ENCODE measurements around the gene SNUPN.

SNUPN gene

GRCh38 chr15:75647370-75648155, 22.0 kb upstream of the SNUPN start, which contains the start of gene SNX33:
SNX33 (plus strand) TSS chr15:75647912; CDS start chr15:75649103, 1,191 bp downstream.
- peak; percentile 78 for DNase-seq
- Mint-ChIP-seq H3K4me1 (peaks cover 63% of the 10 kb centered on the region), H3K27me3 (ENCODE audit: low read depth, poor library complexity) (peaks cover 23% of the 10 kb centered on the region), H3K9me3 (no peaks in the 10 kb centered on the region), H3K4me3 (peak within 1 kb of the TSS; percentile 96), H3K27ac (peak within 1 kb of the TSS; percentile 99), H3K36me3 (ENCODE audit: low read depth) (peaks cover 24% of the 10 kb centered on the region)
- TF ChIP-seq CTCF (IDR thresholded peaks at IDR 0.05): peak; percentile 43

GRCh38 chr15:75646944-75647364, 21.4 kb upstream of the SNUPN start:
- DNase-seq: peak; percentile 37

GRCh38 chr15:75646112-75646943, 20.8 kb upstream of the SNUPN start:
- no peak for DNase-seq
- Mint-ChIP-seq H3K27ac (peak overlapping the region; percentile 51), H3K4me1 (peaks cover 51% of the 10 kb centered on the region), H3K9me3 (no peaks in the 10 kb centered on the region), H3K27me3 (ENCODE audit: low read depth, poor library complexity) (peaks cover 23% of the 10 kb centered on the region), H3K4me3 (peak overlapping the region; percentile 87), H3K36me3 (ENCODE audit: low read depth) (peaks cover 18% of the 10 kb centered on the region)
- no peak for TF ChIP-seq CTCF (IDR thresholded peaks at IDR 0.05)

More at GRCh38 chr15:75646944-75647364, 21.4 kb upstream of the SNUPN start:
- H3K4me1 Mint-ChIP-seq: peaks cover 57% of the 10 kb centered on the region
- peaks cover 23% of the 10 kb centered on the region for H3K27me3 Mint-ChIP-seq (ENCODE audit: low read depth, poor library complexity)
- peak overlapping the region; percentile 87 for H3K4me3 Mint-ChIP-seq
- no peak for TF ChIP-seq CTCF (IDR thresholded peaks at IDR 0.05)
- no peak overlapping the region for H3K27ac Mint-ChIP-seq
- H3K36me3 Mint-ChIP-seq (ENCODE audit: low read depth): peaks cover 23% of the 10 kb centered on the region
- no peaks in the 10 kb centered on the region for H3K9me3 Mint-ChIP-seq

- Mint-ChIP-seq H3K27ac (no peak overlapping the region), H3K36me3 (ENCODE audit: low read depth) (no peaks in the 10 kb centered on the region), H3K27me3 (ENCODE audit: low read depth, poor library complexity) (peaks cover 23% of the 10 kb centered on the region), H3K4me1 (peaks cover 37% of the 10 kb centered on the region), H3K4me3 (no peak overlapping the region), H3K9me3 (no peaks in the 10 kb centered on the region)
- no peak for DNase-seq
- no peak for TF ChIP-seq CTCF (IDR thresholded peaks at IDR 0.05)
Observed at GRCh38 chr15:75644376-75644775, 18.9 kb upstream of the SNUPN start.

- H3K4me1 Mint-ChIP-seq: peaks cover 47% of the 10 kb centered on the region
- no peaks in the 10 kb centered on the region for H3K9me3 Mint-ChIP-seq
- no peak overlapping the region for H3K27ac Mint-ChIP-seq
Observed at GRCh38 chr15:75641603-75642002, 16.1 kb upstream of the SNUPN start.

More at GRCh38 chr15:75641603-75642002, 16.1 kb upstream of the SNUPN start:
- Mint-ChIP-seq H3K4me3 (no peak overlapping the region), H3K36me3 (ENCODE audit: low read depth) (no peaks in the 10 kb centered on the region), H3K27me3 (ENCODE audit: low read depth, poor library complexity) (peaks cover 21% of the 10 kb centered on the region)
- DNase-seq: no peak
- TF ChIP-seq CTCF (IDR thresholded peaks at IDR 0.05): no peak
